ENCODE measurements around the gene OSBPL9.

DNA sequence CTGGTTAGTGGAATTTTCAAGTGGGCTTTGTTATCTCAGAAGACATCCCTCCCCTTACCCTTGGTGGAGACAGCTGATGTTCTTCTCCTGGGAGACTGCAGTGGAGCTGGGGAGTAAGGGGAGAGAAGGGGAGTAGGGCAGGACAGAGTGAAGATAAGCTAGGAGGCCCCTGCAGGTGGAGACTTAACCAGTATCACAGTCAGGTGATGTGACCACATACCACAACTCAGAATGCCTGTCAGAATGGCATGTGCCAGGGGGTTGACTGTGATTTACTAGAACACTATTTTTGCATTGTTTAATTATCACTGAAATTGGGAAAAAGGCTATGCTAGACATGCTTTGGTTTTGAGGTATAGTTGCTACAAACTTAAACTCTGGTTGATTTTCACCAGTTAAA lies 137.1 kb downstream of the OSBPL9 start:
- TF ChIP-seq EZH2 (IDR thresholded peaks at IDR 0.05) (no peak), EZH2phosphoT487 (IDR thresholded peaks at IDR 0.05) (no peak)
- TF ChIP-seq, protein P1, sequence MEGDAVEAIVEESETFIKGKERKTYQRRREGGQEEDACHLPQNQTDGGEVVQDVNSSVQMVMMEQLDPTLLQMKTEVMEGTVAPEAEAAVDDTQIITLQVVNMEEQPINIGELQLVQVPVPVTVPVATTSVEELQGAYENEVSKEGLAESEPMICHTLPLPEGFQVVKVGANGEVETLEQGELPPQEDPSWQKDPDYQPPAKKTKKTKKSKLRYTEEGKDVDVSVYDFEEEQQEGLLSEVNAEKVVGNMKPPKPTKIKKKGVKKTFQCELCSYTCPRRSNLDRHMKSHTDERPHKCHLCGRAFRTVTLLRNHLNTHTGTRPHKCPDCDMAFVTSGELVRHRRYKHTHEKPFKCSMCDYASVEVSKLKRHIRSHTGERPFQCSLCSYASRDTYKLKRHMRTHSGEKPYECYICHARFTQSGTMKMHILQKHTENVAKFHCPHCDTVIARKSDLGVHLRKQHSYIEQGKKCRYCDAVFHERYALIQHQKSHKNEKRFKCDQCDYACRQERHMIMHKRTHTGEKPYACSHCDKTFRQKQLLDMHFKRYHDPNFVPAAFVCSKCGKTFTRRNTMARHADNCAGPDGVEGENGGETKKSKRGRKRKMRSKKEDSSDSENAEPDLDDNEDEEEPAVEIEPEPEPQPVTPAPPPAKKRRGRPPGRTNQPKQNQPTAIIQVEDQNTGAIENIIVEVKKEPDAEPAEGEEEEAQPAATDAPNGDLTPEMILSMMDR (IDR thresholded peaks at IDR 0.05) = no peak
